SU-DHL-6 (cell line): Measurements from ENCODE around the gene CCR1.

Experiments used
- CTCF ChIP-seq: fragments of 200-600 bp; sonication (generic); IDR thresholded peaks from one replicate; pipeline ENCODE4 v1.5.1; 2017; ENCODE audit warnings: antibody characterized with exemption, mild to moderate bottlenecking, low read length, moderate library complexity; ENCODE audit not compliant: insufficient read depth, poor library complexity, severe bottlenecking
- EZH2phosphoT487 ChIP-seq: fragments of 200-600 bp; sonication (generic), shearing (Covaris generic); conservative IDR thresholded peaks from 2 replicates; pipeline ENCODE4 v1.6.1; 2018; ENCODE audit warnings: mild to moderate bottlenecking, antibody characterized with exemption, low read length, moderate library complexity, mixed read lengths

GRCh38 chr3:46196261-46196957 is 11.7 kb downstream of the CCR1 start:
- no peak for TF ChIP-seq CTCF
- no peak for TF ChIP-seq EZH2phosphoT487
